ENCODE results near the gene NTM.

Gene NTM

GRCh38 chr11:131518305-131518838, 148.0 kb downstream of the NTM start:
- no peak for DNase-seq (ENCODE audit: low read depth in 1 of 2, low spot score in 1 of 2)
- no peak overlapping the region for H3K4me3 ChIP-seq (replicated peaks; ENCODE audit: insufficient read depth, low read length)
- TF ChIP-seq REST (IDR thresholded peaks at IDR 0.05; ENCODE audit: insufficient replicate concordance, low read depth) = no peak
- no peak for TF ChIP-seq POLR2AphosphoS5 (IDR thresholded peaks at IDR 0.05; ENCODE audit: low read depth)
- TF ChIP-seq GABPA (IDR thresholded peaks at IDR 0.05; ENCODE audit: low read depth) = no peak
- no peak for TF ChIP-seq CTCF (IDR thresholded peaks at IDR 0.05; ENCODE audit: insufficient read depth, low read length)
- no peak for TF ChIP-seq SPI1 (IDR thresholded peaks at IDR 0.05; ENCODE audit: borderline replicate concordance, low read depth)
- no peaks in the 10 kb centered on the region for H3K27me3 ChIP-seq (ENCODE audit: insufficient read depth, poor library complexity, severe bottlenecking)
- H3K27ac ChIP-seq (replicated peaks) = no peak overlapping the region

DNA sequence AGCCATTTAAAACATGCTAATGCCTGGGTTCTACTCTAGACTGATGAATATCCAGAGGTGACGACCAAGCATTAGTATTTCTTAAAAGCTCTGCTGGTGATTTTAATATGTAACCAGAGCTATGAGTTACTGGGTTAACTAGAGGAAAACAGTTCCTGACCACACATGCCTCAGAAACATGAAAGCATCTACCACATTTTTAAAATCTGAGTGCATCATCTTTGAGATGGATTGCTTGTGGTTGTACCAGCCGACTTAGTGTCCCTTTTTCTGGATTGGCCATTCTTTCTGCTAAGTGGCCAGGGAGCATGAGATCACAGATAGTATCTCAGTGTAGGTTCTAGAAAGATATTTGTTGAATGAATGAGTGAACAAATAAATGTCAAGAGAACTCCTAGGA, 152.4 kb downstream of the NTM start:
- TF ChIP-seq CTCF (IDR thresholded peaks at IDR 0.05; ENCODE audit: insufficient read depth, low read length) = no peak
- TF ChIP-seq SPI1 (IDR thresholded peaks at IDR 0.05; ENCODE audit: borderline replicate concordance, low read depth) = no peak
- no peak for TF ChIP-seq GABPA (IDR thresholded peaks at IDR 0.05; ENCODE audit: low read depth)
- TF ChIP-seq REST (IDR thresholded peaks at IDR 0.05; ENCODE audit: insufficient replicate concordance, low read depth) = no peak
- no peak for TF ChIP-seq POLR2AphosphoS5 (IDR thresholded peaks at IDR 0.05; ENCODE audit: low read depth)
- DNase-seq (ENCODE audit: low read depth in 1 of 2, low spot score in 1 of 2) = no peak
- Histone ChIP-seq H3K27ac (replicated peaks) (no peak overlapping the region), H3K27me3 (ENCODE audit: insufficient read depth, poor library complexity, severe bottlenecking) (no peaks in the 10 kb centered on the region), H3K4me3 (replicated peaks; ENCODE audit: insufficient read depth, low read length) (no peak overlapping the region)

DNA sequence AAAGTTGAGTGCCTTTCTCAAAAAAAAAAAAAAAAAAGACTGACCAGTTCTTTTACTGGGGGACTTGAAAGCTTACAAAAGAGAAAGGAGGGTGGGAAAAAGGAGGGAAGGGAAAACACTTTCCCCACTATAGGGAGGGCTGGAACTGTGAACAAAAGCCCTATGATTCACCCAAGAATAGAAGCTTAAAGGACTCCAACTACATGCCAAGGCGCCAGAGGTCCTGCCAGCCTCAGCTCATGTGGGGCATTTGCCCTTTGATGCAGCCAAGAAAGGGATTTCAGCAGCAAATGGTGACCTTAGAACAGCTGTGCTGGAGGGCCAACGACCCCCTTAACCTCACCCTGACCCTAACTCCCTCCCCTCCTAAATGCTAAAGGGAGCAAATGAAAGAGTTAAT, 160.0 kb downstream of the NTM start:
- DNase-seq (ENCODE audit: low read depth in 1 of 2, low spot score in 1 of 2) = no peak
- Histone ChIP-seq H3K27ac (replicated peaks) (no peak overlapping the region), H3K4me3 (replicated peaks; ENCODE audit: insufficient read depth, low read length) (no peak overlapping the region), H3K27me3 (ENCODE audit: insufficient read depth, poor library complexity, severe bottlenecking) (no peaks in the 10 kb centered on the region)
- TF ChIP-seq POLR2AphosphoS5 (IDR thresholded peaks at IDR 0.05; ENCODE audit: low read depth) (no peak), SPI1 (IDR thresholded peaks at IDR 0.05; ENCODE audit: borderline replicate concordance, low read depth) (no peak), GABPA (IDR thresholded peaks at IDR 0.05; ENCODE audit: low read depth) (no peak), REST (IDR thresholded peaks at IDR 0.05; ENCODE audit: insufficient replicate concordance, low read depth) (no peak), CTCF (IDR thresholded peaks at IDR 0.05; ENCODE audit: insufficient read depth, low read length) (no peak)
